GM19452 (cell line): ENCODE results near the gene CDADC1.
"Not testable (repeated sequence)": the region's sequence is repeated elsewhere in the genome, so short reads cannot be mapped to it uniquely, and the experiment has no call there.

Source experiments
- ATAC-seq: cut with Tn5 transposase; IDR thresholded peaks from one replicate; pipeline ENCODE4 v1.9.1; 2021; ENCODE audit not compliant: unreplicated experiment

Gene CDADC1

GRCh38 chr13:49311816-49312215 is 64.1 kb downstream of the CDADC1 start:
- no peak for ATAC-seq

- ATAC-seq = no peak
Measured at GRCh38 chr13:49314344-49314882, 66.7 kb downstream of the CDADC1 start.

GRCh38 chr13:49315036-49315565 is 67.4 kb downstream of the CDADC1 start:
- no peak for ATAC-seq

GRCh38 chr13:49315756-49316482 is 68.2 kb downstream of the CDADC1 start:
- no peak for ATAC-seq

- ATAC-seq = no peak
Measured at GRCh38 chr13:49319551-49319950, 71.8 kb downstream of the CDADC1 start.

- ATAC-seq = no peak
Measured at GRCh38 chr13:49319951-49320350, 72.2 kb downstream of the CDADC1 start.

- no peak for ATAC-seq
Measured at GRCh38 chr13:49320975-49321374, 73.2 kb downstream of the CDADC1 start.

- no peak for ATAC-seq
Measured at GRCh38 chr13:49322702-49323101, 75.0 kb downstream of the CDADC1 start.

GRCh38 chr13:49323344-49323743 is 75.6 kb downstream of the CDADC1 start:
- ATAC-seq = no peak

- ATAC-seq = no peak
Measured at GRCh38 chr13:49326222-49326917, 78.6 kb downstream of the CDADC1 start.

GRCh38 chr13:49327145-49327544 is 79.4 kb downstream of the CDADC1 start:
- ATAC-seq = not testable (repeated sequence)

GRCh38 chr13:49329831-49330545 is 82.3 kb downstream of the CDADC1 start:
- ATAC-seq = no peak

GRCh38 chr13:49330546-49330864 is 82.8 kb downstream of the CDADC1 start:
- no peak for ATAC-seq

GRCh38 chr13:49336655-49337054 is 88.9 kb downstream of the CDADC1 start:
- ATAC-seq = no peak

GRCh38 chr13:49340161-49340560 is 92.4 kb downstream of the CDADC1 start:
- ATAC-seq = no peak

GRCh38 chr13:49341517-49341916 is 93.8 kb downstream of the CDADC1 start:
- ATAC-seq = no peak

GRCh38 chr13:49341941-49342340 is 94.2 kb downstream of the CDADC1 start:
- ATAC-seq = no peak

- ATAC-seq = no peak
Measured at GRCh38 chr13:49342454-49342853, 94.7 kb downstream of the CDADC1 start.
